Astrocyte (in vitro differentiated cells and primary cell): ENCODE measurements around the gene FSTL4. TPM values are rescaled to one million over a fixed set of nuclear protein-coding genes. Genes with fewer than 3 reads are reported as not detected.

Experiments used
- DNase-seq: peaks from one replicate; pipeline ENCODE4 v3.0.0-alpha.2; 2010; ENCODE audit warnings: low read depth
- FAIRE-seq: peaks from 2 replicates; lab custom pipeline; 2011; peaks lifted over from hg19 to GRCh38; lab: Jason Lieb, UNC
- H2AFZ ChIP-seq: 2 replicates; pipeline ENCODE4 v1.6.0; 2012; ENCODE audit warnings: low read depth, low read length, inconsistent platforms
- H3K27ac ChIP-seq: 2 replicates; pipeline ENCODE4 v1.5.1; 2011; ENCODE audit warnings: low read depth, low read length, inconsistent platforms
- H3K27me3 ChIP-seq: 2 replicates; pipeline ENCODE4 v1.6.0; 2011; ENCODE audit warnings: low read length, inconsistent platforms; ENCODE audit not compliant: insufficient read depth
- H3K36me3 ChIP-seq: 2 replicates; pipeline ENCODE4 v1.5.1; 2011; ENCODE audit warnings: low read length, inconsistent platforms; ENCODE audit not compliant: insufficient read depth
- H3K4me1 ChIP-seq: 2 replicates; pipeline ENCODE4 v1.5.1; 2011; ENCODE audit warnings: low read length, inconsistent platforms; ENCODE audit not compliant: insufficient read depth
- H3K4me2 ChIP-seq: 2 replicates; pipeline ENCODE4 v1.6.0; 2012; ENCODE audit warnings: low read length, inconsistent platforms
- H3K4me3 ChIP-seq: 2 replicates; pipeline ENCODE4 v1.5.1; 2011; ENCODE audit warnings: low read depth, mild to moderate bottlenecking, low read length, inconsistent platforms; ENCODE audit not compliant: insufficient read depth
- H3K79me2 ChIP-seq: 2 replicates; pipeline ENCODE4 v1.6.0; 2012; ENCODE audit warnings: mild to moderate bottlenecking, low read length, inconsistent platforms; ENCODE audit not compliant: insufficient read depth
- H3K9ac ChIP-seq: 2 replicates; pipeline ENCODE4 v1.6.0; 2012; ENCODE audit warnings: mild to moderate bottlenecking, low read length, inconsistent platforms
- H3K9me3 ChIP-seq: 2 replicates; pipeline ENCODE4 v1.5.1; 2012; ENCODE audit warnings: low read depth, mild to moderate bottlenecking, low read length, inconsistent platforms; ENCODE audit not compliant: insufficient read depth
- H4K20me1 ChIP-seq: 2 replicates; pipeline ENCODE4 v1.6.0; 2012; ENCODE audit warnings: low read length, inconsistent platforms; ENCODE audit not compliant: insufficient read depth
- H3K27ac Mint-ChIP-seq: one replicate; pipeline ENCODE4 v1.8.0; 2021; ENCODE audit warnings: mild to moderate bottlenecking, mixed read lengths; ENCODE audit not compliant: unreplicated experiment
- H3K27me3 Mint-ChIP-seq: one replicate; pipeline ENCODE4 v1.8.0; 2021; ENCODE audit warnings: low read depth, mixed read lengths; ENCODE audit not compliant: unreplicated experiment
- H3K36me3 Mint-ChIP-seq: one replicate; pipeline ENCODE4 v1.8.0; 2021; ENCODE audit warnings: low read depth, mixed read lengths; ENCODE audit not compliant: unreplicated experiment
- H3K4me1 Mint-ChIP-seq: one replicate; pipeline ENCODE4 v1.8.0; 2021; ENCODE audit warnings: low read depth, mixed read lengths; ENCODE audit not compliant: unreplicated experiment
- H3K4me3 Mint-ChIP-seq: one replicate; pipeline ENCODE4 v1.8.0; 2021; ENCODE audit warnings: mild to moderate bottlenecking, moderate library complexity, mixed read lengths; ENCODE audit not compliant: unreplicated experiment
- H3K9me3 Mint-ChIP-seq: one replicate; pipeline ENCODE4 v1.8.0; 2021; ENCODE audit warnings: mild to moderate bottlenecking, mixed read lengths; ENCODE audit not compliant: unreplicated experiment
- EZH2 ChIP-seq: IDR thresholded peaks from 2 replicates; pipeline ENCODE4 v1.6.1; 2012; ENCODE audit warnings: mild to moderate bottlenecking, low read length, inconsistent platforms; ENCODE audit not compliant: insufficient read depth
- total RNA-seq: library from RNA; stranded (reverse); gene quantifications from 2 replicates; pipeline ENCODE4 v1.2.1, GENCODE V29; 2021
- TF ChIP-seq, protein P1 (sequence below): IDR thresholded peaks from 2 replicates; pipeline ENCODE4 v1.5.1; 2011; ENCODE audit warnings: low read depth, mild to moderate bottlenecking, inconsistent platforms, low read length, moderate library complexity; ENCODE audit not compliant: insufficient read depth

The FSTL4 gene
- total RNA-seq, 1 donor from 2014 or later = not detected

DNA sequence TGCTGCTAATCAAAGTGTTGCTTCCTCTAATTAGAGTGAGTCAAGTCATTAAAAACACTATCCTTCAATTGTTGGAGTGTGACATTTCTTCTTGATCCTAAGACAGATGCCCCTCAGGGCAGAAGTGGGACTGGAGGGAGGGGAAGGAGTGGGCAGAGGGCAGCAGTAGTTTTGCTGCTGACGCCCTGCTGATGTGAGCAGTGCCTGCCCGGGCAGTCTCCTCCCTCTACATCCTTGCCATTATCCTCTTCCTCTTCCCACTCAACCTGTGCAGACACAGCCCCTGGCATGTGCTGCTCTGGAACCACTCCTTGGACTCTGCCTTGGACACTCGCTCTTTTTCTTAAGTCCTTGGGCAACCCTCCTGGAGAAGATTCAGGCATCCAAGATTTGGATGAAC, 328.0 kb downstream of the FSTL4 start:
- Histone ChIP-seq H2AFZ (no peak overlapping the region), H3K36me3 (no peaks in the 10 kb centered on the region), H3K27ac (no peak overlapping the region), H3K27me3 (no peaks in the 10 kb centered on the region), H3K4me1 (peaks cover 3% of the 10 kb centered on the region), H3K9me3 (no peaks in the 10 kb centered on the region), H4K20me1 (no peaks in the 10 kb centered on the region), H3K79me2 (no peaks in the 10 kb centered on the region), H3K4me3 (no peak overlapping the region), H3K4me2 (no peak overlapping the region), H3K9ac (no peak overlapping the region)
- no peak for DNase-seq
- H3K4me3 Mint-ChIP-seq = no peak overlapping the region
- H3K4me1 Mint-ChIP-seq = peaks cover 5% of the 10 kb centered on the region
- H3K27ac Mint-ChIP-seq = no peak overlapping the region
- H3K36me3 Mint-ChIP-seq = no peaks in the 10 kb centered on the region
- TF ChIP-seq, protein P1, sequence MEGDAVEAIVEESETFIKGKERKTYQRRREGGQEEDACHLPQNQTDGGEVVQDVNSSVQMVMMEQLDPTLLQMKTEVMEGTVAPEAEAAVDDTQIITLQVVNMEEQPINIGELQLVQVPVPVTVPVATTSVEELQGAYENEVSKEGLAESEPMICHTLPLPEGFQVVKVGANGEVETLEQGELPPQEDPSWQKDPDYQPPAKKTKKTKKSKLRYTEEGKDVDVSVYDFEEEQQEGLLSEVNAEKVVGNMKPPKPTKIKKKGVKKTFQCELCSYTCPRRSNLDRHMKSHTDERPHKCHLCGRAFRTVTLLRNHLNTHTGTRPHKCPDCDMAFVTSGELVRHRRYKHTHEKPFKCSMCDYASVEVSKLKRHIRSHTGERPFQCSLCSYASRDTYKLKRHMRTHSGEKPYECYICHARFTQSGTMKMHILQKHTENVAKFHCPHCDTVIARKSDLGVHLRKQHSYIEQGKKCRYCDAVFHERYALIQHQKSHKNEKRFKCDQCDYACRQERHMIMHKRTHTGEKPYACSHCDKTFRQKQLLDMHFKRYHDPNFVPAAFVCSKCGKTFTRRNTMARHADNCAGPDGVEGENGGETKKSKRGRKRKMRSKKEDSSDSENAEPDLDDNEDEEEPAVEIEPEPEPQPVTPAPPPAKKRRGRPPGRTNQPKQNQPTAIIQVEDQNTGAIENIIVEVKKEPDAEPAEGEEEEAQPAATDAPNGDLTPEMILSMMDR = no peak
- no peak for TF ChIP-seq EZH2
- H3K27me3 Mint-ChIP-seq = peaks cover 23% of the 10 kb centered on the region
- H3K9me3 Mint-ChIP-seq = peaks cover 2% of the 10 kb centered on the region
- FAIRE-seq = no peak

DNA sequence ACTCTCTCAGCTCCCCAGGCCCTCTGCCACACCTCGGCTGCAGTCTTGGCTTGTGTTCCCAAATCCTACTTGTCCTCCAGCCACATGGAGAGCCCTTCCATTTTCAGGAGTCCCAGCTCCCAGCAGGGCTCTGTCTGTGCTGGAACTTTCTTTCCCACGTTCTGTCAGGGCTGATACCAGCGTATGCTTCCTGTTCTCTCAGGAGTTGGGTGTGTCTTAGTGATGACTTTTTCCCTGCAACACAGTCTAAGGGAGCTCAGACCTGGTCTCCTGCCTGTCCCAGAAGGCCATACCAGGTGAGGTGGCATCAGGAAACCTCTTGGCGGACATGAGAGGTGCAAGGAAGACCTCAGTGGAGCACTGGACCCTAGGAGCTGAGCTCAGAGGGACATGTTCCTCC, 334.0 kb downstream of the FSTL4 start:
- no peaks in the 10 kb centered on the region for H3K79me2 ChIP-seq
- TF ChIP-seq, protein P1 = no peak
- TF ChIP-seq EZH2 = no peak
- no peak overlapping the region for H3K4me3 ChIP-seq
- H3K9me3 ChIP-seq = no peaks in the 10 kb centered on the region
- H3K27me3 Mint-ChIP-seq = peaks cover 19% of the 10 kb centered on the region
- no peak overlapping the region for H3K9ac ChIP-seq
- H3K9me3 Mint-ChIP-seq = peaks cover 2% of the 10 kb centered on the region
- H3K36me3 Mint-ChIP-seq = no peaks in the 10 kb centered on the region
- H4K20me1 ChIP-seq = no peaks in the 10 kb centered on the region
- no peak for FAIRE-seq
- no peak overlapping the region for H3K4me3 Mint-ChIP-seq
- H2AFZ ChIP-seq = no peak overlapping the region
- H3K27me3 ChIP-seq = peaks cover 2% of the 10 kb centered on the region
- H3K4me1 ChIP-seq = peaks cover 4% of the 10 kb centered on the region
- no peak overlapping the region for H3K27ac Mint-ChIP-seq
- peaks cover 9% of the 10 kb centered on the region for H3K4me1 Mint-ChIP-seq
- no peak overlapping the region for H3K4me2 ChIP-seq
- no peak overlapping the region for H3K27ac ChIP-seq
- no peaks in the 10 kb centered on the region for H3K36me3 ChIP-seq
- DNase-seq = no peak

DNA sequence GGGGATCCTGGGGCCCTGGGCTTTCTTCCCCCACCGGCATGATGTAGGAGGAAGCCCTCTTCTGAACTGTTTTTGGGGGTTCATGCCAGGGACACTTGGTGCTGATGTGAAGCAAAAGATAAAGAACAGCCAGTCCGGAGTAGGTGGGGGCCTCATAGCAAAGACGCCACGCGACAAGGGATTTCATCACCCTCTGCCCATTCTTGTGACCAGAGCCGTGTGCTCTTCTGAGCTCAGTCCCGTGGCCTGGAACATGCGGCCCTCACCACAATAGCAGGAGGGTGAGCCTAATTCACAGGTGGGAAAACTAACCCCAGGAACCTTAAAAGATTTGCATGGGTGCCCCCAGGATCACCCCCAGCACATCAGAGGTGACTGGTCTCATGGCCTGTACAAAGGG, 334.6 kb downstream of the FSTL4 start:
- peaks cover 18% of the 10 kb centered on the region for H3K27me3 Mint-ChIP-seq
- H3K27me3 ChIP-seq = peaks cover 2% of the 10 kb centered on the region
- H3K4me1 Mint-ChIP-seq = peaks cover 9% of the 10 kb centered on the region
- H2AFZ ChIP-seq = no peak overlapping the region
- peaks cover 4% of the 10 kb centered on the region for H3K4me1 ChIP-seq
- H3K9me3 Mint-ChIP-seq = peaks cover 2% of the 10 kb centered on the region
- H3K36me3 ChIP-seq = no peaks in the 10 kb centered on the region
- H3K27ac ChIP-seq = no peak overlapping the region
- no peaks in the 10 kb centered on the region for H3K36me3 Mint-ChIP-seq
- H3K9me3 ChIP-seq = no peaks in the 10 kb centered on the region
- DNase-seq (no peak), FAIRE-seq (no peak)
- H3K27ac Mint-ChIP-seq = no peak overlapping the region
- H3K79me2 ChIP-seq = no peaks in the 10 kb centered on the region
- H3K9ac ChIP-seq = no peak overlapping the region
- H3K4me3 ChIP-seq = no peak overlapping the region
- H4K20me1 ChIP-seq = no peaks in the 10 kb centered on the region
- H3K4me3 Mint-ChIP-seq = no peak overlapping the region
- no peak overlapping the region for H3K4me2 ChIP-seq
- no peak for TF ChIP-seq EZH2
- TF ChIP-seq, protein P1 = no peak
